Osteoblast (primary cell): ENCODE measurements around the gene CCDC85C. TPM values are rescaled to one million over a fixed set of nuclear protein-coding genes. Genes with fewer than 3 reads are reported as not detected.

Experiments
- DNase-seq: peaks from one replicate; pipeline ENCODE4 v3.0.0; 2011; ENCODE audit warnings: low spot score, mixed read lengths; ENCODE audit not compliant: insufficient read length; ENCODE audit errors: missing footprints
- H2AFZ ChIP-seq: 2 replicates; pipeline ENCODE4 v1.6.0; 2011; ENCODE audit warnings: mild to moderate bottlenecking, low read length
- H3K27ac ChIP-seq: 2 replicates; pipeline ENCODE4 v1.5.1; 2011; ENCODE audit warnings: mild to moderate bottlenecking, low read depth, low read length, moderate library complexity
- H3K27me3 ChIP-seq: 2 replicates; pipeline ENCODE4 v1.6.0; 2012; ENCODE audit warnings: mild to moderate bottlenecking, control low read depth, inconsistent platforms, low read length, moderate library complexity; ENCODE audit not compliant: insufficient read depth
- H3K36me3 ChIP-seq: 2 replicates; pipeline ENCODE4 v1.5.1; 2011; ENCODE audit warnings: mild to moderate bottlenecking, low read length, control low read depth, moderate library complexity; ENCODE audit not compliant: insufficient read depth
- H3K4me1 ChIP-seq: 2 replicates; pipeline ENCODE4 v1.5.1; 2011; ENCODE audit warnings: mild to moderate bottlenecking, low read length, control low read depth, moderate library complexity; ENCODE audit not compliant: insufficient read depth
- H3K4me2 ChIP-seq: 2 replicates; pipeline ENCODE4 v1.6.0; 2011; ENCODE audit warnings: mild to moderate bottlenecking, low read length; ENCODE audit not compliant: insufficient read depth
- H3K4me3 ChIP-seq: fragments of 200-600 bp; sonication (generic); 3 replicates; pipeline ENCODE4 v1.5.1; 2012; ENCODE audit warnings: mild to moderate bottlenecking, low read length, inconsistent platforms; ENCODE audit not compliant: insufficient read depth
- H3K79me2 ChIP-seq: 2 replicates; pipeline ENCODE4 v1.6.0; 2012; ENCODE audit warnings: mild to moderate bottlenecking, low read length, control low read depth, inconsistent platforms; ENCODE audit not compliant: insufficient read depth
- H3K9me3 ChIP-seq: 2 replicates; pipeline ENCODE4 v1.5.1; 2011; ENCODE audit warnings: low read depth, low read length, control low read depth
- H4K20me1 ChIP-seq: 2 replicates; pipeline ENCODE4 v1.6.0; 2012; ENCODE audit warnings: mild to moderate bottlenecking, low read length, control low read depth; ENCODE audit not compliant: insufficient read depth
- total RNA-seq: library from RNA; depleted of rRNA; stranded (reverse); fragments of >200 nt; gene quantifications from 2 replicates; pipeline ENCODE4 v1.2.3, GENCODE V29; 2012
- TF ChIP-seq, protein P1 (sequence below): IDR thresholded peaks from 2 replicates; pipeline ENCODE4 v1.5.1; 2011; ENCODE audit warnings: mild to moderate bottlenecking, low read depth, low read length, moderate library complexity; ENCODE audit errors: extremely low read depth

The CCDC85C gene
- total RNA-seq, 1 donor, result 3.6 TPM

DNA sequence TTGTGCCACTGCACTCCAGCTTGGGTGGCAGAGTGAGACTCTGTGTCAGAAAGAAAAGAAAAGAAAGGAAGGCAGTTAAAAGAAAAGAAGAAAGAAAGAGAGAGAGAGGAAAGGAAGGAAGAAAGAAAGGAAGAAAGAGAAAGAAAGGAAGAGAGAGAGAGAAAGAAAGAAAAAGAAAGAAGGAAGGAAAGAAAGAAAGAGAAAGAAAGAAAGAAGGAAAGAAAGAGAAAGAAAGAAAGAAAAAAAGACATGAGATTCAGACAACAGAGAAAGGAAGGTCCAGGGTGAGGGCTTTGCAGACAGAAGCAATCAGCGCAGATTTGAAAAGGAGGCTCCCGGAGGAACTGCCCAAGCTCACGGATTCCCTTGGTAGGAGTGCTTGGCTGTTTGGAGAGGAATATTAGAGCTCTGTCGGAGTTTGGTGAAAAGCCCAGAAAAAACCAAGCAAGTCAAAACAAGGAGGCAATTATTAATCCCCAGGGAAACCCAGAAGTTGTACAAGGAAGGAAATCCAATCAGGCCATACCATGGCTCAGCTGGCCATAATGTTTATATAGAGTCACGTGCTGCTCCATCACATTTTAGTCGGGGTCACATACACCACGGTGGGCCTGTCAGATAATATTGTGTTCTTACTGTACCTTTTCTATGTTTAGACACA, 11.6 kb upstream of the CCDC85C start:
- Histone ChIP-seq H3K79me2 (no peaks in the 10 kb centered on the region), H2AFZ (no peak overlapping the region), H3K27me3 (no peaks in the 10 kb centered on the region), H3K27ac (no peak overlapping the region), H3K9me3 (no peaks in the 10 kb centered on the region), H3K36me3 (no peaks in the 10 kb centered on the region), H3K4me1 (peaks cover 18% of the 10 kb centered on the region), H3K4me3 (no peak overlapping the region), H3K4me2 (no peak overlapping the region), H4K20me1 (no peaks in the 10 kb centered on the region)
- DNase-seq, result no peak
- TF ChIP-seq, protein P1, sequence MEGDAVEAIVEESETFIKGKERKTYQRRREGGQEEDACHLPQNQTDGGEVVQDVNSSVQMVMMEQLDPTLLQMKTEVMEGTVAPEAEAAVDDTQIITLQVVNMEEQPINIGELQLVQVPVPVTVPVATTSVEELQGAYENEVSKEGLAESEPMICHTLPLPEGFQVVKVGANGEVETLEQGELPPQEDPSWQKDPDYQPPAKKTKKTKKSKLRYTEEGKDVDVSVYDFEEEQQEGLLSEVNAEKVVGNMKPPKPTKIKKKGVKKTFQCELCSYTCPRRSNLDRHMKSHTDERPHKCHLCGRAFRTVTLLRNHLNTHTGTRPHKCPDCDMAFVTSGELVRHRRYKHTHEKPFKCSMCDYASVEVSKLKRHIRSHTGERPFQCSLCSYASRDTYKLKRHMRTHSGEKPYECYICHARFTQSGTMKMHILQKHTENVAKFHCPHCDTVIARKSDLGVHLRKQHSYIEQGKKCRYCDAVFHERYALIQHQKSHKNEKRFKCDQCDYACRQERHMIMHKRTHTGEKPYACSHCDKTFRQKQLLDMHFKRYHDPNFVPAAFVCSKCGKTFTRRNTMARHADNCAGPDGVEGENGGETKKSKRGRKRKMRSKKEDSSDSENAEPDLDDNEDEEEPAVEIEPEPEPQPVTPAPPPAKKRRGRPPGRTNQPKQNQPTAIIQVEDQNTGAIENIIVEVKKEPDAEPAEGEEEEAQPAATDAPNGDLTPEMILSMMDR, result no peak

DNA sequence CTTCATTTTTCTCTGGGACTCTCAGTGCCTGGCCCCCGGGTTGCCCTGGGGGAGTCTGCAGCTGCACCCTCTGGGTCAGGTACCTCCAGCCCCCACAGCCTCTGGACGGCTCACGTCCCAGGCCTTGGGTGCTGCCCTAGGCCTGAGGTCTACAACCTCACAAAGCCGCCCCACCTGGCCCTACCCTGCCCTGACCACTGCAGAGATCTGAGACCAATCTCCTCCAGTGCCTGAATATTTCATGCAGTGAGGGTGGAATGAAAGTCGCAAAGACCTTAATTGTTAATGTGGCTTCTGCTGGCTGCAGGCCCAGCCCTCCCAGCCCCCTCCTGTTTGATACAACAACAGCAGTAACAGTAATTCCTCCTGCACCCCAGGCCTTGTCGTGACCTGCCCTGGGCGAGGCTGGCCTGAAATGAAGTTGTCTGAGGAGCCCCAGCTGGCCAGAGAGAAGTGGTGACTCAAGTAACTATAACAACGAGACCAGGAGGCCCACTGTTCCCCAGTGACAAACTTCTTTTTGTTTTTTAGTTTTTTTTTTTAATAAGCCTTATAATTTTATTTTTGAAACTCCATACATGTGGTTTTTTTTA, 8.8 kb upstream of the CCDC85C start:
- Histone ChIP-seq H3K4me3 (no peak overlapping the region), H3K27me3 (no peaks in the 10 kb centered on the region), H4K20me1 (peaks cover 4% of the 10 kb centered on the region), H3K4me1 (peaks cover 7% of the 10 kb centered on the region), H3K9me3 (no peaks in the 10 kb centered on the region), H3K27ac (no peak overlapping the region), H2AFZ (no peak overlapping the region), H3K79me2 (no peaks in the 10 kb centered on the region), H3K36me3 (no peaks in the 10 kb centered on the region), H3K4me2 (no peak overlapping the region)
- peak; percentile 96 for DNase-seq
- TF ChIP-seq, protein P1, result no peak

DNA sequence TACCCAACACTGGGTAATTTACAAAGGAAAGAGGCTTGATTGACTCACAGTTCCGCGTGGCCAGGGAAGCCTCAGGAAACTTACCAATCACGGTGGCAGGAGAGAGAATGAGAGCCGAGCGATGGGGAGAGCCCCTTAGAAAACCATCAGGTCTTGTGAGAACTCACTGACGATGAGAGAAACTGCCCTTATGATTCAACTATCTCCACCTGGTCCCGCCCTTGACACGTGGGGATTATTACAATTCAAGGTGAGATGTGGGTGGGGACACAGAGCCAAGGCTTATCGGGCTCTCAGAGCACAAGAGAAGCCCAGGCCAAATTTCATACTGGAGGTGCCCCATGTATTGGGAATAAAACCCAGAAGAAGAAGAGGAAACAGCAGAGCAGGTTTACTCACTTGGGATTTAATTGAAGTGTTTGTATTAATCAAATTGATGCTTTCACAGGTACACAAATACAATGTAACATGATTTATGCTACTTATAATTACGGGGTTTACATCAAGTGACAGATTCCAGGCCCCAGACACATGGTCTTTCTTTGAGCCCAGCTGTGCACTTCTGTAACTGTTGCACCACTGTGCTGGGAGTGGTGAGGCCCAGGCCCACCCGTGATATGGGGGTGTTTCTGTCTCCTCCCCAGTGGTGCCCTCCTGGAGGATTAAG, 8.2 kb upstream of the CCDC85C start:
- peaks cover 7% of the 10 kb centered on the region for H3K4me1 ChIP-seq
- TF ChIP-seq, protein P1, result no peak
- H3K79me2 ChIP-seq, result no peaks in the 10 kb centered on the region
- DNase-seq, result peak; percentile 4
- H3K36me3 ChIP-seq, result no peaks in the 10 kb centered on the region
- H4K20me1 ChIP-seq, result peaks cover 4% of the 10 kb centered on the region
- H3K27ac ChIP-seq, result no peak overlapping the region
- H3K27me3 ChIP-seq, result no peaks in the 10 kb centered on the region
- H3K4me3 ChIP-seq, result no peak overlapping the region
- no peaks in the 10 kb centered on the region for H3K9me3 ChIP-seq
- H2AFZ ChIP-seq, result no peak overlapping the region
- no peak overlapping the region for H3K4me2 ChIP-seq

DNA sequence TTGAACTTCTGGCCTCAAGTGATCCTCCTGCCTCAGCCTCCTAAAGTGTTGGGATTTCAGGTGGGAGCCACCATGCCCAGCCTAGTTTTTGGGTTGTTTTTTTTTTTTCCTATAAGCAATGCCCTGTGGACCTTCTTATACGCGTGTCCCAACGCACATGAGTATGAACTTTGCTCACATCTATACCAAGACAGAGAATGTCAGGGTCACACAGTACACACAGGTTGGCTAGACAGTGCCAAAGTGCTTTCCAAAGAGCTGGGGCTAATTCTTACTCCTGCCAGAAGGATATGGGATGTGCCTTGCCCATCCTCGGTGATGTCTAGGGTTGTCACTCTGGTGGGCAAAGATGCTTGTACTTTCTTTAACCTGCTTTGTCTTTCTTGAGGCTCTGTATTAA, 7.6 kb upstream of the CCDC85C start:
- DNase-seq, result no peak
- Histone ChIP-seq H3K9me3 (no peaks in the 10 kb centered on the region), H3K4me3 (no peak overlapping the region), H3K79me2 (no peaks in the 10 kb centered on the region), H3K27me3 (no peaks in the 10 kb centered on the region), H3K36me3 (no peaks in the 10 kb centered on the region), H3K4me2 (no peak overlapping the region), H4K20me1 (peaks cover 4% of the 10 kb centered on the region), H2AFZ (no peak overlapping the region), H3K27ac (no peak overlapping the region), H3K4me1 (peaks cover 7% of the 10 kb centered on the region)
- TF ChIP-seq, protein P1, result no peak
